GM18526 (cell line): Measurements from ENCODE around the gene PALM.

Source experiments
- POLR2A ChIP-seq: IDR thresholded peaks from 3 replicates; pipeline ENCODE4 v1.6.1; 2011; ENCODE audit not compliant: insufficient read length; ENCODE audit errors: extremely low read depth

PALM gene, protein sequence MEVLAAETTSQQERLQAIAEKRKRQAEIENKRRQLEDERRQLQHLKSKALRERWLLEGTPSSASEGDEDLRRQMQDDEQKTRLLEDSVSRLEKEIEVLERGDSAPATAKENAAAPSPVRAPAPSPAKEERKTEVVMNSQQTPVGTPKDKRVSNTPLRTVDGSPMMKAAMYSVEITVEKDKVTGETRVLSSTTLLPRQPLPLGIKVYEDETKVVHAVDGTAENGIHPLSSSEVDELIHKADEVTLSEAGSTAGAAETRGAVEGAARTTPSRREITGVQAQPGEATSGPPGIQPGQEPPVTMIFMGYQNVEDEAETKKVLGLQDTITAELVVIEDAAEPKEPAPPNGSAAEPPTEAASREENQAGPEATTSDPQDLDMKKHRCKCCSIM

GRCh38 chr19:708154-709143 is at the start of gene PALM:
PALM (plus strand) TSS chr19:708935; CDS start chr19:709147, 212 bp downstream.
- no peak for TF ChIP-seq POLR2A

- no peak for TF ChIP-seq POLR2A
Observed at GRCh38 chr19:660793-661426, 47.8 kb upstream of the PALM start.

GRCh38 chr19:661427-662196 is 47.1 kb upstream of the PALM start:
- no peak for TF ChIP-seq POLR2A

DNA sequence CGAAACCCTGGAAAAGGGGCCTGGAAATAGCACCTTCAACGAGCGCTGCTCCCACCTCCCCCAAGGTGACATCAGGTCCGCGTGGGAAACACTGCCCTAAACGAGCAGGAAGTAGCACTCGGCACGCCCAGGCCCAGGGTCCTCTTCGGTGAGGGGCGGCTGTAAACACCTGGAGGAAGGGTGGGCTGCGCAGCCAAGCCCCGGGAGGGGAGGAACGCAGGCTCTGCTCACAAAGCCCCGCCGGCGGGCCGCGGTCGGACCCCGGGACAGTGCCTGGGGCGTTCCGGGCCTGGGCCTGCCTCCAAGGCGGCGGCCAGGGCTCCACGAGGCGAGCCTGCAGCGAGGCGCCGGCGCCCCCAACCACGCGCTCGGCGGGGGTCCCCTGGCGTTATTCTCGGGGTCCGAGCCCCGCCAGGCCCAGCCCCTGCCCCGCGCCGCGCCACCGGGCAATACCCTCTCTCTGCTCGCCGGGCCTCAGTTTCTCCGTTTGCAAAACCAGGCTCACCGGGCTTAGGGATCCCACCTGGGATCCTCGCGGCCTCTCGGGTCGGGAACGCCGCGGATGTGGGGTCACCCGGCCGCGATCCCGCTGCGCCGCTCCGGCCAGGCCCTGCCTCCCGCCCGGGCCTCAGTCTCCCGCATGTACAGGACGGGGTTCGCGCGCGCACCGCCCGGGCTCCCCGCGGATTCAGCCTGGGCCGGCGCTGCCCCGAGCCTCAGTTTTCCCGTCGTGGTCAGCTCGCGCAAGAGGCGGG is 46.4 kb upstream of the PALM start:
- no peak for TF ChIP-seq POLR2A

DNA sequence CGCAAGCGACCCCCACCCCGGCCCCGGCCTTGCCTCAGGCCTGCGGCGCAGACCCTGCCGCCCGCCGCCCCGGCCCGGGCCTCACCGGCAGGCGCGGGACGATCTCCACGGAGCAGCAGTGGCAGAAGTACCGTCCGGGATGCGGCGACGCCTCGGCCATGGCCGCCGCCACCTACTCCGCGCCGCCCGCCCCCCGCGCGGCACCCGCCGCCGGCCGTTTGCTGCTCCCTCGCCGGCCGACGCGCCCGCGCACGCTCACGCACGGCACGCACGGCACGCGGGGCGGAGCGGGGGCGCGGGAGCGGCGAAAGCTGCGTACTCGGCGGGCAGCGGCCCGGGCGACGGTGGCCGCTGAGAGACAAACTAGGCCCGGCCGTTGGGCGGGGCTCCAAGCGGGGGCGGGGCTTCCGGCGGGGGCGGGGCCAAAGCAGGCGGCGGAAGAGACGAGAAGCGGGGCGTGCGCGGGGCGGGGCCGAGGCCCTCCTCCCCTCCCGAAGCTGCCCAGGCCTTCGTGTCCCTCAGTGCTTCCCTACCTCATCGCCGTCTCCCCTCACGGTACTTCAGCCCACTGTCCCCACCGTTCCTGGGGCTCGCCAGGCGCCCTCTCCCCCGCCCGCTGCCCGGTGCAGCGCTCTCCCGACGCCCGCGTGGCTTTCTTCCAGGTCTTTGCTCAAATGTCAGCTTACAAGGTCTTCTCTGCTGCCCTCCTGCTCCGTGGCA is 45.6 kb upstream of the PALM start, which contains the start of gene RNF126:
TSS of gene RNF126 (minus strand) at position 253 of the 720 bp plus-strand sequence. CDS start at position 160, 93 bp downstream.
- peak; percentile 71 for TF ChIP-seq POLR2A

- TF ChIP-seq POLR2A, result no peak
Observed at GRCh38 chr19:663682-664117, 45.0 kb upstream of the PALM start.

- TF ChIP-seq POLR2A, result no peak
Observed at GRCh38 chr19:664913-665443, 43.8 kb upstream of the PALM start.

DNA sequence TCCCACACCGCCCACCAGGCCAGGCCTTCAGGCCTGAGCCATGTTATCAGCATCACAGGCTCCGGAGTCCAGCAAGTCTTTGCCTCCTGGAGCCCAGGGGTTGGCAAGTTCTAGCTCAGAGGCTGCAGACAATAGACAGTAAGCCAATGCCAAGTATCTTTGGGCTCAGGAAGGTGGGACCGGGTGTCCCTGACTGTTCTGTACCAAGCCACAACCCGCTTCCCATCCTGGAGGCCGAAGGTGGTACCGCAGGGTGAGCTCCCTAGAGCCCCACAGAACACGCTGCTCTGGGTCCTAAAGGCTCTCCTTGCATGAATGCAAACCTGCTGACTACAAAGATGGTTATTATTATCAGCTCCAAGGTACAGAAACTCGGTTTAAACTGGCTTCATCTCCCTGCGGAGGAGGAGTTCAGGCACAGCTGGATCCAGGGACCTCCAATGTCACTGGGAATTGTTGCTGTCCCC is 38.1 kb upstream of the PALM start:
- TF ChIP-seq POLR2A, result no peak

DNA sequence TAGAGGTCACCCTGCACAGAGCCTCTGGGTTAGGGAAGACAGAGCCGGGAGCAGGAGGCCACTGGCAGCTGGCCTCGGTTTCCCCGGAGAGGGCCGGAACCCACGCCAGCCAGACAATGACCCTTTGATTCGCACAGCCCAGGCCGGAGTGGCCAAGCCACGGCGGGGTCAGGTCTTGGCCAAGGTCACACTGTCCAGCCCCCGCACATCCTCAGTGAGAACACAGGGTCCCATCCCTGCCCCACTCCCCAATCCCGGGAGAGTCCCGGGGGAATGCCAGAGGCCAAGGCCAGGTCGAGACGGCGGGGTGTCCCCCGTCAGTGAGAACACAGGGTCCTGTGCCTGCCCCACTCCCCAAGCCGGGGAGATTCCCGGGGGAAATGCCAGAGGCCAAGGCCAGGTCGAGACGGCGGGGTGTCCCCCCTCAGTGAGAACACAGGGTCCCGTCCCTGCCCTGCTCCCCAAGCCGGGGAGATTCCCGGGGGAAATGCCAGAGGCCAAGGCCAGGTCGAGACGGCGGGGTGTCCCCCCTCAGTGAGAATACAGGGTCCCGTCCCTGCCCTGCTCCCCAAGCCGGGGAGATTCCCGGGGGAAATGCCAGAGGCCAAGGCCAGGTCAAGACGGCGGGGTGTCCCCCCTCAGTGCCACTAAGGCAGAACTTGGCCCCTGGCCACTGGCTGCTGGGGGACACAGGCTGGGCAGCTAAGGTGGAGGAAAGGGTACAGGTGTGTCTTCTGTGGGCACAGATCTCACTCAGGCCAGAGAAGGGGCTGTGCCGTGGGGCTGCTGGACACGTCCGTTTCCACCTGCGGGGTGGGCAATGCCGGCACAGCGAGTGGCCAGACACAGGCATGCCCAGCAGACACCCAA is 34.2 kb upstream of the PALM start:
- TF ChIP-seq POLR2A, result no peak

- TF ChIP-seq POLR2A, result no peak
Observed at GRCh38 chr19:676007-676338, 32.8 kb upstream of the PALM start.

- no peak for TF ChIP-seq POLR2A
Observed at GRCh38 chr19:676339-677105, 32.2 kb upstream of the PALM start, which contains the start of gene FSTL3. FSTL3 (plus strand) TSS chr19:676392; CDS start chr19:676424, 32 bp downstream.
